Measurements from ENCODE around the gene LEKR1. TPM values are rescaled to one million over a fixed set of nuclear protein-coding genes. Genes with fewer than 3 reads are reported as not detected.

LEKR1 gene
- total and polyA plus RNA-seq, 9 of the 15 experiments (the other 6 are each of a cell fraction or from before 2014, with no cell fraction given) = 0.76 to 1.8 (median 1.2) TPM

DNA sequence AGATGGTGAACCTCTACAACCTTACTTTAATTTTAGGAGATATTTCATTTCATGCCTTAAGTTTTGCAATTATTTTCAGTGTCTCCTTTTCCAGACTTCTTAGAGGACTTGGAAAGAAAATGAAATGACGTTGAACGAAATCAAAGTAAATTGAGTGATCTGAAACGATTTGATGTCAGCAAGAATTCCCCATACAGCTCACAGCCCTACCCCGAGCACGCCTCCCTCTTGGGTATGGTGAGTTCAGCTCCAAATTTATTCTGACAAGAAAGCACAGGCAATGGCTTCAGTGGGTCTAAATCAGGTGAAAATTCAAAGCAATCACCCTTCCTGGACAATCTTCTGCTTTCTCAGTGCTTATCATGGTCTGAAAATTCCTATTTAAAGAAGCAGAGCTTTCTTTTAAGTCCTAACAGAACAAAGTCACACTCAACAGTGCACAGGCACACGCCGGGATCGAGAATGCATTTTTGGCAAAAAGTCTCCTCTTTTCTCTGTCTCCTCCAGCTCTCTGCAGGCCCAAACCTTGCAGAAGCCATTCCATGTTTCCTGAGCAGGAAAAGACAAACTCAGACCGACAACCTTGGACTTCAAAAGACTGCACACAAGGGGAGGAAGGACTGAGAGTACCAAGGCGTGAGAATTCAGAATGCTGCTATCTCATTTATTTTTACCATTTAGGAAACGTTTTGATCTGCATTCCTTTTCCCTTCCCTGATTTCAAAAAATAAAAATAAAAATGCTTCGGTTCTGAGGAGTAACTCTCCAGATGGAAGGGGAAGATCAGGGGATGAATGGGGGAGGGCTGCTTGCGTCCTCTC lies 261.8 kb downstream of the LEKR1 start (continued):
- TF ChIP-seq, protein P1, sequence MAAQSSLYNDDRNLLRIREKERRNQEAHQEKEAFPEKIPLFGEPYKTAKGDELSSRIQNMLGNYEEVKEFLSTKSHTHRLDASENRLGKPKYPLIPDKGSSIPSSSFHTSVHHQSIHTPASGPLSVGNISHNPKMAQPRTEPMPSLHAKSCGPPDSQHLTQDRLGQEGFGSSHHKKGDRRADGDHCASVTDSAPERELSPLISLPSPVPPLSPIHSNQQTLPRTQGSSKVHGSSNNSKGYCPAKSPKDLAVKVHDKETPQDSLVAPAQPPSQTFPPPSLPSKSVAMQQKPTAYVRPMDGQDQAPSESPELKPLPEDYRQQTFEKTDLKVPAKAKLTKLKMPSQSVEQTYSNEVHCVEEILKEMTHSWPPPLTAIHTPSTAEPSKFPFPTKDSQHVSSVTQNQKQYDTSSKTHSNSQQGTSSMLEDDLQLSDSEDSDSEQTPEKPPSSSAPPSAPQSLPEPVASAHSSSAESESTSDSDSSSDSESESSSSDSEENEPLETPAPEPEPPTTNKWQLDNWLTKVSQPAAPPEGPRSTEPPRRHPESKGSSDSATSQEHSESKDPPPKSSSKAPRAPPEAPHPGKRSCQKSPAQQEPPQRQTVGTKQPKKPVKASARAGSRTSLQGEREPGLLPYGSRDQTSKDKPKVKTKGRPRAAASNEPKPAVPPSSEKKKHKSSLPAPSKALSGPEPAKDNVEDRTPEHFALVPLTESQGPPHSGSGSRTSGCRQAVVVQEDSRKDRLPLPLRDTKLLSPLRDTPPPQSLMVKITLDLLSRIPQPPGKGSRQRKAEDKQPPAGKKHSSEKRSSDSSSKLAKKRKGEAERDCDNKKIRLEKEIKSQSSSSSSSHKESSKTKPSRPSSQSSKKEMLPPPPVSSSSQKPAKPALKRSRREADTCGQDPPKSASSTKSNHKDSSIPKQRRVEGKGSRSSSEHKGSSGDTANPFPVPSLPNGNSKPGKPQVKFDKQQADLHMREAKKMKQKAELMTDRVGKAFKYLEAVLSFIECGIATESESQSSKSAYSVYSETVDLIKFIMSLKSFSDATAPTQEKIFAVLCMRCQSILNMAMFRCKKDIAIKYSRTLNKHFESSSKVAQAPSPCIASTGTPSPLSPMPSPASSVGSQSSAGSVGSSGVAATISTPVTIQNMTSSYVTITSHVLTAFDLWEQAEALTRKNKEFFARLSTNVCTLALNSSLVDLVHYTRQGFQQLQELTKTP (IDR thresholded peaks at IDR 0.05; ENCODE audit: low read depth in 1 of 2, partially characterized antibody in 2 of 2) = peak in 1 of 2 experiments; percentile 17
- TF ChIP-seq, protein P2, sequence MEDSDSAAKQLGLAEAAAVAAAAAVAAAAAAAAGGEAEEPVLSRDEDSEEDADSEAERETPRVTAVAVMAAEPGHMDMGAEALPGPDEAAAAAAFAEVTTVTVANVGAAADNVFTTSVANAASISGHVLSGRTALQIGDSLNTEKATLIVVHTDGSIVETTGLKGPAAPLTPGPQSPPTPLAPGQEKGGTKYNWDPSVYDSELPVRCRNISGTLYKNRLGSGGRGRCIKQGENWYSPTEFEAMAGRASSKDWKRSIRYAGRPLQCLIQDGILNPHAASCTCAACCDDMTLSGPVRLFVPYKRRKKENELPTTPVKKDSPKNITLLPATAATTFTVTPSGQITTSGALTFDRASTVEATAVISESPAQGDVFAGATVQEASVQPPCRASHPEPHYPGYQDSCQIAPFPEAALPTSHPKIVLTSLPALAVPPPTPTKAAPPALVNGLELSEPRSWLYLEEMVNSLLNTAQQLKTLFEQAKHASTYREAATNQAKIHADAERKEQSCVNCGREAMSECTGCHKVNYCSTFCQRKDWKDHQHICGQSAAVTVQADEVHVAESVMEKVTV (CRISPR knock-in tag; IDR thresholded peaks at IDR 0.05) = 0 out of 2 replicates have a peak, but pooled peaks have one; percentile 13
- TF ChIP-seq, protein P3, sequence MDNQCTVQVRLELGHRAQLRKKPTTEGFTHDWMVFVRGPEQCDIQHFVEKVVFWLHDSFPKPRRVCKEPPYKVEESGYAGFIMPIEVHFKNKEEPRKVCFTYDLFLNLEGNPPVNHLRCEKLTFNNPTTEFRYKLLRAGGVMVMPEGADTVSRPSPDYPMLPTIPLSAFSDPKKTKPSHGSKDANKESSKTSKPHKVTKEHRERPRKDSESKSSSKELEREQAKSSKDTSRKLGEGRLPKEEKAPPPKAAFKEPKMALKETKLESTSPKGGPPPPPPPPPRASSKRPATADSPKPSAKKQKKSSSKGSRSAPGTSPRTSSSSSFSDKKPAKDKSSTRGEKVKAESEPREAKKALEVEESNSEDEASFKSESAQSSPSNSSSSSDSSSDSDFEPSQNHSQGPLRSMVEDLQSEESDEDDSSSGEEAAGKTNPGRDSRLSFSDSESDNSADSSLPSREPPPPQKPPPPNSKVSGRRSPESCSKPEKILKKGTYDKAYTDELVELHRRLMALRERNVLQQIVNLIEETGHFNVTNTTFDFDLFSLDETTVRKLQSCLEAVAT (IDR thresholded peaks at IDR 0.05) = 0 out of 4 replicates have a peak, but pooled peaks of 1 of the 2 experiments have one; percentile 55
- TF ChIP-seq, protein P4, sequence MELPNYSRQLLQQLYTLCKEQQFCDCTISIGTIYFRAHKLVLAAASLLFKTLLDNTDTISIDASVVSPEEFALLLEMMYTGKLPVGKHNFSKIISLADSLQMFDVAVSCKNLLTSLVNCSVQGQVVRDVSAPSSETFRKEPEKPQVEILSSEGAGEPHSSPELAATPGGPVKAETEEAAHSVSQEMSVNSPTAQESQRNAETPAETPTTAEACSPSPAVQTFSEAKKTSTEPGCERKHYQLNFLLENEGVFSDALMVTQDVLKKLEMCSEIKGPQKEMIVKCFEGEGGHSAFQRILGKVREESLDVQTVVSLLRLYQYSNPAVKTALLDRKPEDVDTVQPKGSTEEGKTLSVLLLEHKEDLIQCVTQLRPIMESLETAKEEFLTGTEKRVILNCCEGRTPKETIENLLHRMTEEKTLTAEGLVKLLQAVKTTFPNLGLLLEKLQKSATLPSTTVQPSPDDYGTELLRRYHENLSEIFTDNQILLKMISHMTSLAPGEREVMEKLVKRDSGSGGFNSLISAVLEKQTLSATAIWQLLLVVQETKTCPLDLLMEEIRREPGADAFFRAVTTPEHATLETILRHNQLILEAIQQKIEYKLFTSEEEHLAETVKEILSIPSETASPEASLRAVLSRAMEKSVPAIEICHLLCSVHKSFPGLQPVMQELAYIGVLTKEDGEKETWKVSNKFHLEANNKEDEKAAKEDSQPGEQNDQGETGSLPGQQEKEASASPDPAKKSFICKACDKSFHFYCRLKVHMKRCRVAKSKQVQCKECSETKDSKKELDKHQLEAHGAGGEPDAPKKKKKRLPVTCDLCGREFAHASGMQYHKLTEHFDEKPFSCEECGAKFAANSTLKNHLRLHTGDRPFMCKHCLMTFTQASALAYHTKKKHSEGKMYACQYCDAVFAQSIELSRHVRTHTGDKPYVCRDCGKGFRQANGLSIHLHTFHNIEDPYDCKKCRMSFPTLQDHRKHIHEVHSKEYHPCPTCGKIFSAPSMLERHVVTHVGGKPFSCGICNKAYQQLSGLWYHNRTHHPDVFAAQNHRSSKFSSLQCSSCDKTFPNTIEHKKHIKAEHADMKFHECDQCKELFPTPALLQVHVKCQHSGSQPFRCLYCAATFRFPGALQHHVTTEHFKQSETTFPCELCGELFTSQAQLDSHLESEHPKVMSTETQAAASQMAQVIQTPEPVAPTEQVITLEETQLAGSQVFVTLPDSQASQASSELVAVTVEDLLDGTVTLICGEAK (IDR thresholded peaks at IDR 0.05) = peak; percentile 44
- TF ChIP-seq, protein P4 (CRISPR knock-in tag; IDR thresholded peaks at IDR 0.05) = no peak
- TF ChIP-seq ZNF75A (CRISPR knock-in tag; IDR thresholded peaks at IDR 0.05) = 0 out of 2 replicates have a peak, but pooled peaks have one; percentile 41
- 0 out of 2 replicates have a peak, but pooled peaks have one; percentile 12 for TF ChIP-seq ELF2 (CRISPR knock-in tag; IDR thresholded peaks at IDR 0.05)
- TF ChIP-seq, protein P5, sequence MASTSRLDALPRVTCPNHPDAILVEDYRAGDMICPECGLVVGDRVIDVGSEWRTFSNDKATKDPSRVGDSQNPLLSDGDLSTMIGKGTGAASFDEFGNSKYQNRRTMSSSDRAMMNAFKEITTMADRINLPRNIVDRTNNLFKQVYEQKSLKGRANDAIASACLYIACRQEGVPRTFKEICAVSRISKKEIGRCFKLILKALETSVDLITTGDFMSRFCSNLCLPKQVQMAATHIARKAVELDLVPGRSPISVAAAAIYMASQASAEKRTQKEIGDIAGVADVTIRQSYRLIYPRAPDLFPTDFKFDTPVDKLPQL (IDR thresholded peaks at IDR 0.05; ENCODE audit: extremely low read depth, insufficient read length) = peak; percentile 52

Data from K562 (cell line).